Activated gamma-delta T cell (primary cell): ENCODE data around the gene ROR1.

Source experiments
- DNase-seq: peaks from one replicate; lab custom pipeline; 2025; lab: John Stamatoyannopoulos, UW

The ROR1 gene

GRCh38 chr1:64107118-64107519, 333.3 kb downstream of the ROR1 start:
- no peak for DNase-seq

GRCh38 chr1:64107632-64108031, 333.8 kb downstream of the ROR1 start:
- DNase-seq = no peak

GRCh38 chr1:64110924-64111777, 337.3 kb downstream of the ROR1 start:
- DNase-seq = no peak

GRCh38 chr1:64111787-64112186, 338.0 kb downstream of the ROR1 start:
- DNase-seq = no peak

GRCh38 chr1:64112281-64112680, 338.5 kb downstream of the ROR1 start:
- no peak for DNase-seq

- no peak for DNase-seq
Measured at GRCh38 chr1:64114012-64114525, 340.3 kb downstream of the ROR1 start.

GRCh38 chr1:64116537-64116936, 342.7 kb downstream of the ROR1 start:
- no peak for DNase-seq

GRCh38 chr1:64117492-64117891, 343.7 kb downstream of the ROR1 start:
- no peak for DNase-seq

- DNase-seq = no peak
Measured at GRCh38 chr1:64121766-64122385, 348.1 kb downstream of the ROR1 start.

- DNase-seq = no peak
Measured at GRCh38 chr1:64122588-64122987, 348.8 kb downstream of the ROR1 start.

- DNase-seq = no peak
Measured at GRCh38 chr1:64124704-64125440, 351.1 kb downstream of the ROR1 start.

GRCh38 chr1:64126581-64126980, 352.8 kb downstream of the ROR1 start:
- no peak for DNase-seq

- DNase-seq = no peak
Measured at GRCh38 chr1:64127297-64127696, 353.5 kb downstream of the ROR1 start.

- no peak for DNase-seq
Measured at GRCh38 chr1:64129701-64130100, 355.9 kb downstream of the ROR1 start.

- no peak for DNase-seq
Measured at GRCh38 chr1:64131155-64131554, 357.3 kb downstream of the ROR1 start.

GRCh38 chr1:64133036-64133435, 359.2 kb downstream of the ROR1 start:
- DNase-seq = no peak

- DNase-seq = no peak
Measured at GRCh38 chr1:64135462-64136223, 361.8 kb downstream of the ROR1 start.

GRCh38 chr1:64136296-64136695, 362.5 kb downstream of the ROR1 start:
- no peak for DNase-seq

GRCh38 chr1:64136752-64137411, 363.1 kb downstream of the ROR1 start:
- no peak for DNase-seq

- no peak for DNase-seq
Measured at GRCh38 chr1:64137412-64137803, 363.6 kb downstream of the ROR1 start.

- no peak for DNase-seq
Measured at GRCh38 chr1:64139877-64140276, 366.1 kb downstream of the ROR1 start.
